T-cell (primary cell): ENCODE measurements around the gene STRIT1. TPM values are rescaled to one million over a fixed set of nuclear protein-coding genes. Genes with fewer than 3 reads are reported as not detected.

ENCODE experiments used
- ATAC-seq, 4 experiments: fragments of 200-7000 bp in 3 of 4; fragments of 150-1000 bp in 1 of 4; cut with Tn5 transposase; replicated peaks in 1 of 4; 1 replicate in 3 of 4; 2 replicates in 1 of 4; pipeline ENCODE4 v1.10.0; 2021; ENCODE audit warnings: moderate library complexity in 3 of 4, mild to moderate bottlenecking in 2 of 4, moderate number of reproducible peaks in 1 of 4
- CTCF ChIA-PET, 2 donors: fragments of 300-600 bp; sonication (Branson Sonifier 250); formaldehyde crosslinking; loops; one replicate each; lab custom pipeline; 2022; ENCODE audit warnings: antibody characterized with exemption in 2 of 2; lab: Charles Lee
- POLR2A ChIA-PET, 2 donors: fragments of 300-600 bp; sonication (Branson Sonifier 250); formaldehyde crosslinking; loops; one replicate each; lab custom pipeline; 2022; ENCODE audit warnings: antibody characterized with exemption in 2 of 2; lab: Charles Lee
- DNase-seq, 35 experiments: peaks; one replicate each; pipeline versions ENCODE4 v3.0.0 to v3.0.0-alpha.2; 2013 to 2023
- H3K27ac ChIP-seq: one replicate; pipeline ENCODE4 v1.5.1; 2013; ENCODE audit warnings: low read length
- H3K27me3 ChIP-seq, 2 experiments: replicated peaks in 1 of 2; 1 replicate in 1 of 2; 2 replicates in 1 of 2; pipeline versions ENCODE4 v1.6.1 to v1.7.0; 2013; ENCODE audit warnings: low read length in 1 of 2, mixed read lengths in 1 of 2; ENCODE audit not compliant: control insufficient read depth in 2 of 2, insufficient read depth in 2 of 2; ENCODE audit errors: extremely low read depth in 1 of 2
- H3K36me3 ChIP-seq, 2 donors: 1 replicate in 1 of 2; 2 replicates in 1 of 2; pipeline versions ENCODE4 v1.6.1 to v1.7.0; 2013; ENCODE audit warnings: low read length in 1 of 2; ENCODE audit not compliant: control insufficient read depth in 2 of 2, insufficient read depth in 1 of 2; ENCODE audit errors: extremely low read depth in 1 of 2
- H3K4me1 ChIP-seq, 2 experiments: 1 replicate in 1 of 2; 2 replicates in 1 of 2; pipeline versions ENCODE4 v1.6.1 to v1.7.0; 2013; ENCODE audit warnings: low read length in 2 of 2, mixed read lengths in 1 of 2; ENCODE audit not compliant: insufficient read depth in 2 of 2, control insufficient read depth in 1 of 2; ENCODE audit errors: extremely low read depth in 1 of 2
- H3K4me3 ChIP-seq, 2 donors: 1 replicate in 1 of 2; 2 replicates in 1 of 2; pipeline versions ENCODE4 v1.5.1 to v1.7.0; 2013; ENCODE audit warnings: mild to moderate bottlenecking in 2 of 2, low read length in 1 of 2, moderate library complexity in 1 of 2; ENCODE audit not compliant: control insufficient read depth in 1 of 2; ENCODE audit errors: extremely low read depth in 1 of 2
- H3K9me3 ChIP-seq: 2 replicates; pipeline ENCODE4 v1.7.0; 2013
- H3K27ac Mint-ChIP-seq, 2 donors: one replicate each; pipeline ENCODE4 v1.8.0; 2020 to 2021; ENCODE audit warnings: mild to moderate bottlenecking in 2 of 2, mixed read lengths in 2 of 2
- H3K27me3 Mint-ChIP-seq, 2 donors: one replicate each; pipeline ENCODE4 v1.8.0; 2021 to 2022; ENCODE audit warnings: mixed read lengths in 2 of 2
- H3K36me3 Mint-ChIP-seq: one replicate; pipeline ENCODE4 v1.8.0; 2021; ENCODE audit warnings: mixed read lengths
- H3K4me1 Mint-ChIP-seq, 3 donors: one replicate each; pipeline ENCODE4 v1.8.0; 2020 to 2022; ENCODE audit warnings: mixed read lengths in 3 of 3, mild to moderate bottlenecking in 1 of 3
- H3K4me3 Mint-ChIP-seq, 3 donors: one replicate each; pipeline ENCODE4 v1.8.0; 2020 to 2022; ENCODE audit warnings: mild to moderate bottlenecking in 3 of 3, mixed read lengths in 3 of 3, moderate library complexity in 3 of 3
- H3K9me3 Mint-ChIP-seq, 3 donors: one replicate each; pipeline ENCODE4 v1.8.0; 2020 to 2022; ENCODE audit warnings: mixed read lengths in 3 of 3
- WGBS: methylation state at CpG from one replicate; pipeline ENCODE4 v1.1.5; 2013; ENCODE audit warnings: missing lambda C conversion rate; ENCODE audit not compliant: insufficient coverage; 5-methylcytosine and 5-hydroxymethylcytosine counted together
- total RNA-seq, 35 experiments: library from RNA in 6 of 35; stranded (reverse) in 6 of 35; fragments of 120-200 nt in 1 of 35; gene quantifications; one replicate each; pipeline versions ENCODE4 v1.2.1 to v1.2.4 and lab custom pipeline; 2013 to 2026

The STRIT1 gene
- total RNA-seq, 5 donors from 2014 or later (not counting 1 experiment from before 2014, with no cell fraction given): not detected

DNA sequence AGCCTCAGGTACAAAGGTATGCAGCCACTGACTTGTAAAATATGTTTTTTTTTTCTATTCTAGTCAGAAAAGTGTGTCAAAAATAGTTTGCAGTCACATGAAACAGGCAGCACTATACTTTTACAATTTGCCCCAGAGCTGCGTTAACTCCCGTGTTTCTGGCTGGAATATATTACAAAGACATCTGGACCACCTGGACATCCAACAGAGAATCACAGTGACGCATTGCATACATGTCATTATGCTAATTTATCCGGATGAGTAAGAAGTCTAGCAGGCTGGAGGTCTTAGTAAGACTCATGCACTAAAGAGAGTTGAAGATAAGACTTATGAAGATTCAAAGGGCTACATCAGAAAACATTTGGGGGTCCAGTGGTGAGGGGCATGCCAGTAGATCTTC lies 39.2 kb upstream of the STRIT1 start:
- Mint-ChIP-seq H3K36me3 (no peaks in the 10 kb centered on the region), H3K27me3 (peaks cover 0 to 4% of the 10 kb centered on the region in 2 donors), H3K27ac (no peak overlapping the region), H3K4me1 (peaks cover 3 to 17% (median 14%) of the 10 kb centered on the region in 3 donors), H3K4me3 (no peak overlapping the region), H3K9me3 (no peaks in the 10 kb centered on the region)
- no peaks in the 10 kb centered on the region for H3K27me3 ChIP-seq
- CTCF ChIA-PET: no interaction called here
- 79% methylated on average over 2 of the region's 4 CpGs for WGBS
- DNase-seq: no peak
- POLR2A ChIA-PET: no interaction called here
- H3K9me3 ChIP-seq: no peaks in the 10 kb centered on the region
- no peaks in the 10 kb centered on the region for H3K36me3 ChIP-seq
- H3K4me1 ChIP-seq: peaks cover 0 to 2% of the 10 kb centered on the region in 2 experiments
- no peak for ATAC-seq
- H3K4me3 ChIP-seq: no peak overlapping the region
- no peak overlapping the region for H3K27ac ChIP-seq

DNA sequence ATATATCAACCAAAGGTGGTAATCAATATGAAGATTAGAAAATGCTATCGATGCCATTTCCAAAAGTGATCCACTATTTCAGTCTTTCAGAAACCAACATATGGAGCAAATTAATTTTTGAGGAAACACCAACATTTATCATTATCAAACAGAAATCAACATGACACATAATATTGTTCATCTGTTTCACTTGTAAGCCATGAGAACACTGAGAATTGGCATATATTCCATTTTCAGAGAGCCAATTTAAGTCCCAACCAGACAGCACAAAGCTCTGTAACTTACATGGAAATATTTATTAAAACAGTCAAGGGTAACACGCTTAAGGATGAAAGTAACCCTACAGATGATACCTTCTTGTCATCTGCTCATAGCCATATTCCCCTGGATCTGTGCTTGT lies 37.6 kb upstream of the STRIT1 start:
- Mint-ChIP-seq H3K9me3 (no peaks in the 10 kb centered on the region), H3K36me3 (no peaks in the 10 kb centered on the region), H3K27me3 (peaks cover 0 to 1% of the 10 kb centered on the region in 2 donors), H3K4me3 (no peak overlapping the region), H3K27ac (no peak overlapping the region), H3K4me1 (peaks cover 3 to 17% (median 14%) of the 10 kb centered on the region in 3 donors)
- Histone ChIP-seq H3K4me3 (no peak overlapping the region), H3K27me3 (no peaks in the 10 kb centered on the region), H3K9me3 (no peaks in the 10 kb centered on the region), H3K36me3 (no peaks in the 10 kb centered on the region), H3K4me1 (peaks cover 0 to 2% of the 10 kb centered on the region in 2 experiments), H3K27ac (no peak overlapping the region)
- POLR2A ChIA-PET: no interaction called here
- WGBS: no CpG with 5 or more reads among the region's 2 CpGs
- ATAC-seq: no peak
- CTCF ChIA-PET: no interaction called here
- DNase-seq: no peak

DNA sequence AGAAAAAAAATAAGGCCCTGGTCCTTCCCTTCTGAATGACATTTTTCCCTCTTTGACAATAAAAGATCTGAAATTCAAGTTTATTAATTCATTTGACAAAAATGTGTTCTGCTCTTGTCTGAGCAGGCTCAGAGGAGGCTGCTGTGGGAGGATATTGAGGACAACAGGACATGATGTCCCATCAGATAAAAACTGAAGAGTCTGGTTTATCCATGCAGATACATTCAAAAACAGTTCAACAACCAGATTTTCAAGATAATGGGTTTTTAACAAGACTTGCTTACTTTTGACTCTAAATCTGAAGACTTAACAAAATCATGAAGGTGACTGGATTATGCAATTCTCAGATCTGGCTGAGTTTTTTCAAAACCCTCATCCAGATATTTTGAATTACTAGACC lies 36.9 kb upstream of the STRIT1 start:
- CTCF ChIA-PET: no interaction called here
- Mint-ChIP-seq H3K27me3 (no peaks in the 10 kb centered on the region), H3K4me1 (peaks cover 3 to 14% (median 11%) of the 10 kb centered on the region in 3 donors), H3K4me3 (no peak overlapping the region), H3K27ac (no peak overlapping the region), H3K36me3 (no peaks in the 10 kb centered on the region), H3K9me3 (no peaks in the 10 kb centered on the region)
- H3K27ac ChIP-seq: no peak overlapping the region
- no peak for ATAC-seq
- H3K4me3 ChIP-seq: no peak overlapping the region
- no peaks in the 10 kb centered on the region for H3K36me3 ChIP-seq
- no peak for DNase-seq
- H3K9me3 ChIP-seq: no peaks in the 10 kb centered on the region
- H3K27me3 ChIP-seq: no peaks in the 10 kb centered on the region
- H3K4me1 ChIP-seq: peaks cover 0 to 2% of the 10 kb centered on the region in 2 experiments
- POLR2A ChIA-PET: no interaction called here

DNA sequence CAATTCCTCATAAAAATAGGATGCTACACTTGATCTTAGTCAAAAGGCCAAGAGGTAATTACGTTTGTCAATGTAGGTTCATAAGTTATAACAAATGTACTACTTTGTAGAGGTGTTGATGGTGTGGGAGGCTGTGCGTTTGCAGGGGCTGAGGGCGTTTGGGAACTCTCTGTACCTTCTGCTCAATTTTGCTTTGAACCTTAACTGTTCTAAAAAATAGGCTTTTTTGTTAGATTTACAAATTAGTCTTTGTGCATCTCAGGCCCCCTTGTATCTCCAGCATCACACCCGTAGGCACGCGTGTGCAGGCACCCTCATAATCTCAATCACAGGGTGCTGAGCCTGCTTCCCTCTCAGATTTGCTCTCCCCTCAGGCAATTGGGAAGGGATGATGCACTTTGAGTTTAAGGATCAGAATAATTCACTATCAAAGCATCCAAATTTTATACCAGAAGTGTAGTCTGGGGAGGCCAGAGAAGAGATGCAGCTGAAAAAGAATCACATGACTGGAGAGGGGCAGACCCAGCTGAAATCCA lies 36.1 kb upstream of the STRIT1 start:
- no peak for DNase-seq
- Mint-ChIP-seq H3K36me3 (no peaks in the 10 kb centered on the region), H3K4me3 (no peak overlapping the region), H3K27me3 (no peaks in the 10 kb centered on the region), H3K4me1 (peaks cover 0 to 7% (median 3%) of the 10 kb centered on the region in 3 donors), H3K27ac (no peak overlapping the region), H3K9me3 (no peaks in the 10 kb centered on the region)
- 55% methylated on average over 2 of the region's 6 CpGs for WGBS
- H3K4me3 ChIP-seq: no peak overlapping the region
- no peaks in the 10 kb centered on the region for H3K4me1 ChIP-seq
- H3K27me3 ChIP-seq: no peaks in the 10 kb centered on the region
- no peaks in the 10 kb centered on the region for H3K36me3 ChIP-seq
- CTCF ChIA-PET: no interaction called here
- no peak overlapping the region for H3K27ac ChIP-seq
- H3K9me3 ChIP-seq: no peaks in the 10 kb centered on the region
- no peak for ATAC-seq
- POLR2A ChIA-PET: no interaction called here

DNA sequence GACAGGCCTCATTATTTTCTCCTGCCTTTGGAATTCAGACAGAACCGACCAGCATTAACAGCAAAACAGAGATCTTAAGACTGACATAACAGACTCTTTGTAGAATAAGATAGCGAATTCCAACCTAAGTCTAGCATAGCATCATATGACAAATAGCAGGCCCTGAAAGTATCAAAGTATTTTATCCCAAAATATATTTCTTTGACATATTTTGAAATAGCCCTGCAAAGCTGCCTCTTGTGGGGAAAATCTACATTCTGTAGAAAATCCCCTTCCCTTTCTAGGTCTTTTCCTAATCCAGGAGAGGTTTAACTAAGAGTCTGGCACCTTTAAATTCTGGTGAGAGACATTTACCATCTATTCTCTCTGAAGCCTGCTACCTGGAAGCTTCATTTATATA lies 34.4 kb upstream of the STRIT1 start:
- H3K9me3 Mint-ChIP-seq: no peaks in the 10 kb centered on the region
- no peaks in the 10 kb centered on the region for H3K9me3 ChIP-seq
- no peaks in the 10 kb centered on the region for H3K36me3 ChIP-seq
- no peaks in the 10 kb centered on the region for H3K4me1 ChIP-seq
- no peak overlapping the region for H3K27ac Mint-ChIP-seq
- H3K4me1 Mint-ChIP-seq: no peaks in the 10 kb centered on the region
- H3K27me3 ChIP-seq: no peaks in the 10 kb centered on the region
- DNase-seq (no peak), ATAC-seq (no peak)
- CTCF ChIA-PET: no interaction called here
- H3K36me3 Mint-ChIP-seq: no peaks in the 10 kb centered on the region
- no peaks in the 10 kb centered on the region for H3K27me3 Mint-ChIP-seq
- H3K4me3 Mint-ChIP-seq: no peak overlapping the region
- POLR2A ChIA-PET: interaction anchor here in 1 of 2 donors (0.7 kb wide), 1 partner anchor 9 kb away, joined by 4 read pairs; no protein-coding TSS in a partner anchor
- H3K27ac ChIP-seq: no peak overlapping the region
- H3K4me3 ChIP-seq: no peak overlapping the region
- WGBS: no CpG with 5 or more reads among the region's 2 CpGs

DNA sequence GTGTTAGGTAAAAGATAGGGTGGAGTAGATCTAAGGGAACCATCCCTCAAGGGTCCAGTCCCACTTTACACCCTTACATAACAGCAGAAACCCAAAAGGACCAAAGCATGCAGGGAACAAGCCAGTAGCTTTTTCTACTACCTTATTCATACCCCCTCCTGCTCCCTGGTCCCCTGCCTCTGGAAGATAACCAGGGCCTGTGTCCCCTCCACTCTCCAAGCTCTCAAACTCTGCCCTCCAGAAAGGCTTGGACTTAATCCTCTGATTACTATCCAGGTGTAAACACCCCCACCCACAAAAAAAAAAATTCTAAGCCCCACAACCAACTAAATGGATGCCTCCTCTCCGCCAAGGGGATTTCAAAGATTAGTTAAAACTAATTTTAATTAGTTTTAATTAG lies 33.9 kb upstream of the STRIT1 start:
- no peaks in the 10 kb centered on the region for H3K36me3 ChIP-seq
- no CpG with 5 or more reads among the region's 1 CpG for WGBS
- Mint-ChIP-seq H3K27me3 (no peaks in the 10 kb centered on the region), H3K9me3 (no peaks in the 10 kb centered on the region), H3K4me1 (no peaks in the 10 kb centered on the region), H3K27ac (no peak overlapping the region), H3K4me3 (no peak overlapping the region), H3K36me3 (no peaks in the 10 kb centered on the region)
- POLR2A ChIA-PET: interaction anchor here in 1 of 2 donors (0.7 kb wide), 1 partner anchor 9 kb away, joined by 4 read pairs; no protein-coding TSS in a partner anchor
- ATAC-seq (no peak), DNase-seq (no peak)
- CTCF ChIA-PET: no interaction called here
- H3K9me3 ChIP-seq: no peaks in the 10 kb centered on the region
- H3K27me3 ChIP-seq: no peaks in the 10 kb centered on the region
- no peaks in the 10 kb centered on the region for H3K4me1 ChIP-seq
- no peak overlapping the region for H3K4me3 ChIP-seq
- no peak overlapping the region for H3K27ac ChIP-seq

DNA sequence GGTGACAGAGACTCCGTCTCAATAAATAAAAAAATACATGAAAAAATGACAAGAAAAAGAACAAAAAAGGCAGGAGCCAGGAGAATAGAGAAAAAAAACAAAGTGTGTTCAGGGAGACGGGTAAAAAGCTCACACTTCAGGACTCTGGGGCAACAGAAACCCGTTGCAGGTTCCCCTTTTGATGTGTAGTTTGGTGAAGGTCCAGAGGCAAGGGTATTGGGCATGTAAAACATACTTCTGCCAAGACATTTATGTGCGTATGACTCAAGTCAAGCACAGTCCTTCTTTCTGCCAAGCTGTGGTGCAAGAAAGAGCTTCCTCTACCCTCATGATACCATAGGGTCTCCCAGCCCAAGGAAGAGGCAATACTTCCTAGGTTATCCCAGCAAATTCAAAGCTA lies 33.4 kb upstream of the STRIT1 start:
- no peaks in the 10 kb centered on the region for H3K36me3 Mint-ChIP-seq
- no peak for ATAC-seq

More for the DNA sequence above, 33.4 kb upstream of the STRIT1 start:
- H3K4me1 ChIP-seq: no peaks in the 10 kb centered on the region
- H3K27ac ChIP-seq: no peak overlapping the region
- no peaks in the 10 kb centered on the region for H3K4me1 Mint-ChIP-seq
- H3K4me3 ChIP-seq: no peak overlapping the region
- H3K36me3 ChIP-seq: no peaks in the 10 kb centered on the region
- H3K27me3 ChIP-seq: no peaks in the 10 kb centered on the region
- WGBS: 45% methylated on average over 2 of the region's 4 CpGs
- DNase-seq: no peak
- no peaks in the 10 kb centered on the region for H3K27me3 Mint-ChIP-seq
- ChIA-PET CTCF (no interaction called here), POLR2A (interaction anchor here in 1 of 2 donors (0.7 kb wide), 1 partner anchor 8 kb away, joined by 4 read pairs; no protein-coding TSS in a partner anchor)
- no peaks in the 10 kb centered on the region for H3K9me3 ChIP-seq
- H3K4me3 Mint-ChIP-seq: no peak overlapping the region
- no peaks in the 10 kb centered on the region for H3K9me3 Mint-ChIP-seq
- no peak overlapping the region for H3K27ac Mint-ChIP-seq
